Esophagus squamous epithelium (tissue), 5 donors: ENCODE results near the gene HSD17B13. TPM values are rescaled to one million over a fixed set of nuclear protein-coding genes. Genes with fewer than 3 reads are reported as not detected.

Experiments used
- DNase-seq: peaks from one replicate; lab custom pipeline; 2025; lab: John Stamatoyannopoulos, UW
- H3K27ac ChIP-seq, 4 donors: fragments of 200-600 bp; sonication (generic); one replicate each; pipeline ENCODE4 v1.5.1; 2016 to 2019; ENCODE audit warnings: mild to moderate bottlenecking in 1 of 4
- H3K27me3 ChIP-seq, 4 donors: fragments of 200-600 bp; sonication (generic); 1 replicate in 3 of 4; 2 replicates in 1 of 4; pipeline versions ENCODE4 v1.5.1 to v1.6.0; 2017 to 2021; ENCODE audit warnings: antibody characterized with exemption in 1 of 4
- H3K36me3 ChIP-seq, 3 donors: fragments of 200-600 bp; sonication (generic); one replicate each; pipeline ENCODE4 v1.5.1; 2016 to 2019
- H3K4me1 ChIP-seq, 3 donors: fragments of 200-600 bp; sonication (generic); one replicate each; pipeline ENCODE4 v1.5.1; 2017 to 2019
- H3K4me3 ChIP-seq, 4 donors: fragments of 200-600 bp; sonication (generic); 1 replicate in 3 of 4; 2 replicates in 1 of 4; pipeline ENCODE4 v1.5.1; 2016 to 2019; ENCODE audit warnings: mild to moderate bottlenecking in 2 of 4, moderate library complexity in 1 of 4
- H3K9me3 ChIP-seq, 3 donors: fragments of 200-600 bp; sonication (generic); one replicate each; pipeline ENCODE4 v1.5.1; 2016 to 2019
- POLR2A ChIP-seq, 4 donors: fragments of 450-650 bp; IDR thresholded peaks; one replicate each; pipeline ENCODE4 v1.6.1; 2017; ENCODE audit warnings: antibody characterized with exemption in 4 of 4, mild to moderate bottlenecking in 4 of 4, moderate library complexity in 3 of 4
- WGBS, 2 donors: methylation state at CpG; one replicate each; pipeline ENCODE4 v1.1.5; 2018; 5-methylcytosine and 5-hydroxymethylcytosine counted together
- intact Hi-C: fragments of 100-400 bp; cut with DNase I; formaldehyde crosslinking; loops from one replicate; pipeline ENCODE4 v1.15.0; 2022
- total RNA-seq, 4 donors: library from RNA; depleted of rRNA; stranded (reverse); fragments of >200 nt; gene quantifications; one replicate each; pipeline ENCODE4 v1.1.0, GENCODE V29; 2016
- TF ChIP-seq, protein P1 (sequence below), 6 experiments: fragments of 450-650 bp in 4 of 6; fragments of 200-600 bp in 2 of 6; sonication (generic) in 2 of 6; IDR thresholded peaks; one replicate each; pipeline ENCODE4 v1.5.1; 2016 to 2019; ENCODE audit warnings: antibody characterized with exemption in 6 of 6, mild to moderate bottlenecking in 4 of 6, moderate library complexity in 4 of 6
- donor health status: DM: yes; HTN: yes; CAD: no.

The HSD17B13 gene
- total RNA-seq, 4 donors from 2014 or later, result not detected

DNA sequence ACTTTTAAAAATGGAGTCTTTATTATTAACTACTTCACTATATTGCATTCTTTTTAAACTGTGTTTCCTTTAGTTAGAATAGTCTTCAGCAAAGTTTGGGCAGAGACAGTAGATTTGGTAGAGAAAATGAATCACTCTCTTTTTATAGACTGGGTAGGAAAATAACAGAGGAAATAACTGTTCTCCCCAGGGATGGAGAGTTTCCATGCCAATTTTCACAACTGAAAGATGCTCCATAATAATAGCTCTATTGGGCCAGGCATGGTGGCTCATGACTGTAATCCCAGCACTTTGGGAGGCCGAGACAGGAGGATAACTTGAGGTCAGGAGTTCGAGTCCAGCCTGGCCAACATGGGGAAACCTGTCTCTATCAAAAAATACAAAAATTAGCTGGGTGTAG, 13.1 kb downstream of the HSD17B13 start:
- no peak for TF ChIP-seq POLR2A (IDR thresholded peaks at IDR 0.05)
- TF ChIP-seq, protein P1, sequence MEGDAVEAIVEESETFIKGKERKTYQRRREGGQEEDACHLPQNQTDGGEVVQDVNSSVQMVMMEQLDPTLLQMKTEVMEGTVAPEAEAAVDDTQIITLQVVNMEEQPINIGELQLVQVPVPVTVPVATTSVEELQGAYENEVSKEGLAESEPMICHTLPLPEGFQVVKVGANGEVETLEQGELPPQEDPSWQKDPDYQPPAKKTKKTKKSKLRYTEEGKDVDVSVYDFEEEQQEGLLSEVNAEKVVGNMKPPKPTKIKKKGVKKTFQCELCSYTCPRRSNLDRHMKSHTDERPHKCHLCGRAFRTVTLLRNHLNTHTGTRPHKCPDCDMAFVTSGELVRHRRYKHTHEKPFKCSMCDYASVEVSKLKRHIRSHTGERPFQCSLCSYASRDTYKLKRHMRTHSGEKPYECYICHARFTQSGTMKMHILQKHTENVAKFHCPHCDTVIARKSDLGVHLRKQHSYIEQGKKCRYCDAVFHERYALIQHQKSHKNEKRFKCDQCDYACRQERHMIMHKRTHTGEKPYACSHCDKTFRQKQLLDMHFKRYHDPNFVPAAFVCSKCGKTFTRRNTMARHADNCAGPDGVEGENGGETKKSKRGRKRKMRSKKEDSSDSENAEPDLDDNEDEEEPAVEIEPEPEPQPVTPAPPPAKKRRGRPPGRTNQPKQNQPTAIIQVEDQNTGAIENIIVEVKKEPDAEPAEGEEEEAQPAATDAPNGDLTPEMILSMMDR (IDR thresholded peaks at IDR 0.05), result no peak
- H3K27me3 ChIP-seq, result no peaks in the 10 kb centered on the region
- no peak overlapping the region for H3K27ac ChIP-seq
- no peaks in the 10 kb centered on the region for H3K36me3 ChIP-seq
- H3K4me3 ChIP-seq, result no peak overlapping the region
- WGBS, 2 donors, result 79 to 94% methylated on average over 2 of the region's 2 CpGs
- no peak for DNase-seq
- intact Hi-C loops, result no loop called here
- peaks cover 0 to 6% (median 0%) of the 10 kb centered on the region in 3 donors for H3K4me1 ChIP-seq
- no peaks in the 10 kb centered on the region for H3K9me3 ChIP-seq

DNA sequence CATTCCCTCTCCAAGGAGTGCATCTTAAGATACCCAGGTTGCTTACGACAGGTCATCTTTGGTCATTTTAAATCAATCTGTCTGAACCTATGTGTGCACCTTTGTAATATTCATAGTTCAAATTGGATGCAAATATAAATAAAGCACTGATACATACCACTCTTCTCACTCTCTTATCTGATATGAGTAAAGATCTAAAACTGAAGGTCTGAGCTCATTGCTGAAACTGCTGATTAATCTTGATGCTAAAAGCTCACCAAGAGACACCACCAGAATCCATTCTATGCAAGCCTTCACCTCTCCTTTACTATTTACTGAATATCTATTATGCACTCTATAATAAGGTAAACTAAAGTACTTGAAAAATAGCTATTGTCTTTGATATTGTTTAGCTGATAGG, 16.6 kb downstream of the HSD17B13 start:
- no peak overlapping the region for H3K4me3 ChIP-seq
- no peaks in the 10 kb centered on the region for H3K27me3 ChIP-seq
- no peak overlapping the region for H3K27ac ChIP-seq
- intact Hi-C loops, result no loop called here
- H3K4me1 ChIP-seq, result peaks cover 0 to 11% (median 0%) of the 10 kb centered on the region in 3 donors
- no peak for TF ChIP-seq POLR2A (IDR thresholded peaks at IDR 0.05)
- TF ChIP-seq, protein P1 (IDR thresholded peaks at IDR 0.05), result no peak
- no peak for DNase-seq
- 81 to 100% methylated on average over 1 of the region's 1 CpG for WGBS, 2 donors
- no peaks in the 10 kb centered on the region for H3K9me3 ChIP-seq
- H3K36me3 ChIP-seq, result no peaks in the 10 kb centered on the region

DNA sequence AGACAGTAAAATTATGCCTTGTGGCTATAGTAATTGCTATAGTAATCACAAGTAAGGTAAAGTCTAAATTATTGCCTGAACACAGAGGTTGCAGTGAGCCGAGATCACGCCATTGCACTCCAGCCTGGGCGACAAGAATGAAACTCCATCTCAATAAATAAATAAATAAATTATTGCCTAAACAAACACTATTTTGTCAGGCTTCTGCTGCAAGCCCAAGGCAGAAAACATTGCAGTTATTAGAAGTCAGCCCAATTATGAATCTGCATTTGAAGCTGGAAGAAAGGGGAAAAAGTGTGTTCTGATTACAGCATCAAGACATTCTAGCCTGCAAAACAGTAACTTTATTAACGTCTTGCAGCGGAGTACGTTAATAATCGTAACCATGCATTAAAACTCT, 17.1 kb downstream of the HSD17B13 start:
- no peak overlapping the region for H3K27ac ChIP-seq
- no peaks in the 10 kb centered on the region for H3K27me3 ChIP-seq
- no peaks in the 10 kb centered on the region for H3K36me3 ChIP-seq
- H3K9me3 ChIP-seq, result no peaks in the 10 kb centered on the region
- intact Hi-C loops, result no loop called here
- no peak for DNase-seq
- WGBS, 2 donors, result 82 to 89% methylated on average over 7 of the region's 7 CpGs
- H3K4me3 ChIP-seq, result peak overlapping the region in 1 of 4 donors; percentile 13
- no peak for TF ChIP-seq POLR2A (IDR thresholded peaks at IDR 0.05)
- TF ChIP-seq, protein P1 (IDR thresholded peaks at IDR 0.05), result no peak
- peaks cover 0 to 11% (median 0%) of the 10 kb centered on the region in 3 donors for H3K4me1 ChIP-seq

DNA sequence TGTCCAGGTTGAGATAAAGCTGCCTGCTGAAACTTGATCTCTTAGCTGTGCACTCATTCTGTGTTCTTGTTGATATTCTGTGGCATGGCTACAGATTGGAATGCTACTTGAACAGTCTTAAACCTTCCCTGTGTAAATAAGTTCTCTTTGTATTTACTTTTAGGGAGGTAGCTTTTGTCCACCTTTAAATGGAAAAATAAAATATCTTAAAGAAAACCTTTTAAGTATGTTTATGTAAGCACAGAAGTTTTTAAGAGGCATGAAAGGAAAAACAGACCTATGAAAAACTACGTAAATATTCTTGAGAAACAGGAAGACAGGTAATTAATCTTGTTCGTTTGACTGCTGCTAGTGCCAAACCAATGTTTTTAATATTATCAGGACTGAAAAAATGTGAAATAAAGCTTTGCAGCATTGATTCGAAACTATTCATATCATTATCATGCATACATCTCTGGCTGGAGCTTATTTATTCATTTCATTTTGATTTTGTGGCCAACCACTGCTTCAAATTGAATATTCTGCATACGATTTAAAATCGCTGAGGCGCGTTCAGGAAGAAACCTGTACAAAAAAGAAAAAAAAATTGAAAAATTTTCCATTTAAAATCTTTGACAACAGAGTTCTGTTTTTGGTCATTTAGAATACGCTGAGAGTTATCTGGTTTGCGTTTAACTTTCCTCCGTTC, 17.8 kb downstream of the HSD17B13 start:
- no peak overlapping the region for H3K27ac ChIP-seq
- no peak for DNase-seq
- peak overlapping the region in 1 of 4 donors; percentile 13 for H3K4me3 ChIP-seq

DNA sequence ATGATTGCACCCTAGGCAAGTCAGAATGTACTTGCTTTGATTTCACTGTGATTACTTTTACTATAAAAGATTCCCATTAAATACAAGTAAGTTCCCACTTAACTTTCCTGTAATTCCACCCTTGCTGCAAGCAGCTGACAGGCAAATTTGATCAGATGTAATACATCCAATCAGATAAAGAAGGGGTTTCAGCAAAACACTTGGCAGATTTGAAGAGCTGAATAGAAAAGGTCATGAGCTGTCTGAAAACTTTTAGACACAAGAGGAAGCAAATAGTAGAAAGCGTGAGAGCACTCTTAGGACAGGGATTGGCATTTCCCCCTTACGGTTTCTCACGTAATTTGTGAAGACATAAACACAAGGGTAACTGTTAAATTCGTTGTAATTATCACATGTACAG, 22.8 kb downstream of the HSD17B13 start:
- 70 to 74% methylated on average over 4 of the region's 4 CpGs for WGBS, 2 donors
- Histone ChIP-seq H3K36me3 (no peaks in the 10 kb centered on the region), H3K4me1 (peaks cover 0 to 7% (median 0%) of the 10 kb centered on the region in 3 donors), H3K9me3 (no peaks in the 10 kb centered on the region), H3K27me3 (no peaks in the 10 kb centered on the region), H3K4me3 (no peak overlapping the region), H3K27ac (no peak overlapping the region)
- TF ChIP-seq, protein P1 (IDR thresholded peaks at IDR 0.05), result no peak
- TF ChIP-seq POLR2A (IDR thresholded peaks at IDR 0.05), result no peak
- intact Hi-C loops, result no loop called here
- DNase-seq, result no peak

More for the DNA sequence above, 17.8 kb downstream of the HSD17B13 start:
- no peak for TF ChIP-seq POLR2A (IDR thresholded peaks at IDR 0.05)
- TF ChIP-seq, protein P1 (IDR thresholded peaks at IDR 0.05), result no peak
- H3K27me3 ChIP-seq, result no peaks in the 10 kb centered on the region
- H3K4me1 ChIP-seq, result peaks cover 0 to 11% (median 0%) of the 10 kb centered on the region in 3 donors
- intact Hi-C loops, result no loop called here
- 34 to 60% methylated on average over 10 of the region's 10 CpGs for WGBS, 2 donors
- no peaks in the 10 kb centered on the region for H3K9me3 ChIP-seq
- no peaks in the 10 kb centered on the region for H3K36me3 ChIP-seq
